Femur (tissue), 1 donor: ENCODE measurements around the gene BCL11A.

Experiments
- DNase-seq: peaks from one replicate; pipeline ENCODE4 v3.0.0-alpha.2; 2017

Gene BCL11A

DNA sequence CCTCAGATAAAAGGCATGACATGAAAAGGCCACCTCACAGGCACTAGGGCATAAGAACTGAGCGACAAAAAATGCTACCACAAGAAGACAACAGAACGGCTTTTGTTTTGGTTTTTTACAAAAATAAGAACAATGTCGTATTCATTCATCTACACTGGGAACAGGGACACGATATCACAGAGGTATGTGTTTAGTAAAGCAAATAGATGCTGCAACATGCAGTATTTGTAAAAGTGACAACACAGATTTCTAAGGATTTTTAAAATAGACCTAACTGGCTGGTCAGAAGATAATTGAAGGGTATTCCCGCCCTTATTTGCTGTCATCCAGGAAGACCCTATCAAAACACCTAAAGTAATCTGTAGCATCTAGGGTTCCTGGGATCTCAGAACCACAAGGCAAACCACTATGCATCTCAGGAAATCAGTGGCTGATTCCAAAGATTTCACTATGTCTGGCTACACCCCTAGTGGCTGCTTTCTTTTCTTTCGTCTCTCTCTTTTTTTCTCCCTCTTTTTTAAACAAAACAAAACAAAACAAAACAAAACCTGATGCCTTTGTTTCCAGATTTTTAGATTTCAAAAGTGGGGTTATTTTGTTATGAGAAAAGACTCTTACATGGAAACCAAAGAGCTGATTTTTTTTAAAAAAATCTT lies 97.2 kb downstream of the BCL11A start:
- no peak for DNase-seq

DNA sequence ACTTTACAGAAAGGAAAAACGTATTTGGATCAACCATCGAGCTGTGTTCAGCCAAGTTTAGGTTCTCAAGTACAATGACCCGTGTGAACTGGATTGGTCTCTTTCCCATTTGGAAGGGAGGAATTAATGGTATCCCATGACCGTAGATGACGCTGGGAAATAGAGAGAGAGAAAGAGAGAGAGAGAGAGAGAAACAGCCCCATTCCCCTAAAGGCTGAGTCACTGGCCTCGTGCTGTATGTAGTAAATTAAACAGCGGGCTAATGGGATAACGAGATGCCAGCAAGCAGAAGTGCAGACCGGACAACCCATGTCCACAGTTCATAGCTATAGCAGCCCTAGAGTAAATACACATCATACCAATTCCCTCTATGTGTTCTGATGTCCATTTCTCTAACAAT lies 99.6 kb downstream of the BCL11A start:
- no peak for DNase-seq

DNA sequence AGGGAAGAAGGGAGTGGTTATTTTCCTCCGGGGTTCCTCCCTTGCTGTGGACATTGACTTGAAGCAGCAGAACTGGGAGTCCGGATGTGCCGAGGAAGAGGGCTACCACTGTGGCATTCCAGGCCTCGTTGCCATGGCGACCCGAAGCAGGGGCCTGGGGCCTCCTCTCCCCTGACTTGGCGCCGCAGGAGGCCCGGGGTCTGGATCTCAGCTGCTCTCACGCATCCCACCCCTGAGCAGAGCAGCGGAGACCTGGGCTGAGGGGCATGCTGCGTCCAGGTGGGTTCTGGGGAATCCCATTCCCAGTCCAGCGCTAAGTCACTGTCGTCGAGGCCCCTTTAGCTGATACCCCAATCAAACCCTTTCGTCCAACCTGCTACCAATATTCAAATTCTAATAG lies 100.2 kb downstream of the BCL11A start:
- DNase-seq, result no peak

DNA sequence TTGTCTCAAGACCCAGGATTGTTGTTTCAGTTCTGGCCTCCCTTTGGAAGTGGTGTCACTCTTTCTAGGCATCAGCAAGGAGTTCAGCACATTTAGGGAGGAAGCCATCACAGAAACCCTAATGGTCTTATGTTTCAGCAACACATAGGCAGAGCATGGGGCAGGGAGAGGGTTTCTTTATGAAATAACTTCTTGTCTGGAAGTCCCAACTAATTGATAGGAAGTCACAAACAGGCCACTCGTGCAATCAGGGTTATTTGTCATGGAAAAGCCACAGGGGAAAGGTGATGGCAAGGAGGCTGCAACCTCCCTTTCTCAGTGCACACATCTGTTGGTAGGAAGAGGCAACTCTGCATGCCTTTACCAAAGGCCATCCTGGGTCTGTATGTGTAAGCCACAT lies 103.0 kb downstream of the BCL11A start:
- DNase-seq, result no peak

DNA sequence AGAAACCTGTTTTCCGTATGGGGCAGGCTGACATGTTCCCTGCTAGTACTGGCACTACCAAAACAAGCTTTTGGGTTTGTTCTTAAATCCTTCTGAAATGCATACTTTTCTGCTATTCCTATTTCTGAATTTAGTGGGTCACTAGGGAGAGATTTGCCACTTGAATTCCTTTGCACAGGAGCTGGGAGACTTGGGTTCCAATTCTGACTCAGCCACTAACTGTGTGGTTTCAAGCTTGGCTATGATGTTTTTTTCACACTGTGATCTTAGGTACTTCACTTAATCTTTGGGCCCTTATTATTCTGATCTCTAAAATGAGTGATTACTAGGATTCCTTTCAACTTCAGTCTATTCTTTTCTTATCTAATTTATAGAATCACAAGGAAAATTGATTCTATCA lies 105.5 kb downstream of the BCL11A start:
- DNase-seq, result no peak

DNA sequence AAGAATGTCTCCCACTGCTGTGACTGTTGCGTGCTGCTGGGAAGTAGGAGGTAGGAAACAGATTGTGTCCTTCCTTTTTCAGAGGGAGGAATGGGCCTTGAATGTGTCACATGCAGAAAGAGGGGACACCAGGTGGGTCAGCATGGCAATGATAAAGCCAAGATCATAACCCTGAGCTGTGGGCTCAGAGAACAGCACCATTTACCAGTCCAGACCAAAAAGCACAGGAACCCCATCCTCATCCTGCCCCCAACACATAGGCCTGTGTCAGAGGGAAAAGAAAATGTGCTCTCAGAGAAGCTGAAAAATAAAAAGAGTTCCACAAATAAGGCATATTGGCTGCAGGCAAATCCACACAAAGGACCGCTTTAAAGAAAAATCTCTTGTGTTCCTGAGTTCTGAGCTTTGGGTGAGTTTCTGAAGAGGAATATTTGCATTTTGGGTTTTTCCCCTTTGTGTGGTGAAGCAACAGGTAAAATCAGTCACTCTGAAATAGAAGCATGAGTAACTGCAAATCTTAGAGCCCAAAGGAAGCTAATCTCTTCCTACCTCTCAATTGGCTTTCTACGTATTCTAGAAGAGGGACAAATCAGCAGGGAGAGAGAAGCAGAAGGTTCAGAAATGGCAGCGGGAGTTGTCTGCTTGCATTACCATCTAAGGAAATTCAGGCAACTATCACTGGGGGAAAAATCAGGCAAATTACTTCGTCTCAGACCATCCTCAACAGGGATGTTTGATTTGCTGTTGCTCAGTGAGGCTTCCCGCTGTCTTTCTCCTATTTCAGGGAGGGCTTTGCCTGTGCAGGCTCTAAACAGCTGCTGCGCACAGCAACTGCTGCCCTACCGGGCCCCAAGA lies 106.8 kb downstream of the BCL11A start:
- DNase-seq, result no peak

DNA sequence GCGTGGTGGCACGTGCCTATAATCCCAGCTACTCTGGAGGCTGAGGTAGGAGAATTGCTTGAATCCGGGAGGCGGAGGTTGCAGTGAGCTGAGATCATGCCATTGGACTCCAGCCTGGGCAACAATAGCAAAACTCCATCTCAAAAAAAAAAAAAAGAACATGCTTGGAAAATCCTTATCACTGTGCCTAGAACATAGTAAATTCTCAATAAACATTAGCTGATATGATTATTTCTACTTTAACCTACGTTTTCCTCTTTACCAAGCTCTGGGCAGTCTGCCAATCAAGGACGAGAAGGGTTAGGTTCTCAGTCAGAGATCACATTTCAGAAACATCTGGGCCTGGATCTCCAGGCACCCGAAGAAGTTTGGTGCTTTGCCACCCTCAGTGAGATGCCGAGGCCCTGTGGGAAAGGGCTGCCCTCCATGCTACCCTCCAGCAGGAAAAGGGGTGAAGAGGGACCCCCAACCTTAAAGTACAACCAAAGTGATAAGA lies 107.7 kb downstream of the BCL11A start:
- DNase-seq, result no peak

DNA sequence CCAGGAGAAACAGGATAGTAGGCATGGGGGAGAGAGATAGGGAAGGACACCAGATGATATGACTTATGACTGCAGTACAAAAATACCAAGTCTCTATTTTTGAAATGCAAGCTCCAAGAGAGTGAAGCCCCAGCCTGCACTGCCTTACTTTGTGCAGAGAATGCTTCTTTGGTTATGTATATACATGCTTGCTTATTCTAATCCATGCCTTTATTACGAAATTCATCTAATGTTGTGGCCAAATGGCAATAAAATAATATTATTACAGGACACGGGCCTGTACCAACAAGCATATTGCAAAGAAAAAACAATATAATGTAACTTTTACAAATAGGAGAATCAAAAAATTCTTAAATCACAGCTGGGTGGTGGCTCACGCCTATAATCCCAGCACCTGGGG lies 110.8 kb downstream of the BCL11A start:
- DNase-seq, result no peak

DNA sequence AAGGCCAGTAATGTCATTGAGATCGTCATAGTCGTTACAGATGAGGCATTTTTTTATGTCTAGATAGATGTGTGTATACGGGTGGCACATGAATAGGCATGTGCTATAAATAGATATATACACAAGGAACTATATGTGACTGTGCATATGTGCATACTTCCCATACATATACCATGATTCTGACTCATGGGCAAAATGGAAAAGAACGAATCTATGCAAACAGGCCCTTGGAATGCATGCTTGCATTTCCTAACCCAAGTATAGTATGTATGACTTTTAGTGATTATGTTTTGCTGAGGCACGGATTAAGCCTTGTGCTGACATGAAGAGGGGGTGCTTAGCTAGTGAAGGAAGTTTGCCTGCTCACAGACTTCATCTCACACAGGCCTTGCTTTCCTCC lies 111.7 kb downstream of the BCL11A start:
- no peak for DNase-seq

DNA sequence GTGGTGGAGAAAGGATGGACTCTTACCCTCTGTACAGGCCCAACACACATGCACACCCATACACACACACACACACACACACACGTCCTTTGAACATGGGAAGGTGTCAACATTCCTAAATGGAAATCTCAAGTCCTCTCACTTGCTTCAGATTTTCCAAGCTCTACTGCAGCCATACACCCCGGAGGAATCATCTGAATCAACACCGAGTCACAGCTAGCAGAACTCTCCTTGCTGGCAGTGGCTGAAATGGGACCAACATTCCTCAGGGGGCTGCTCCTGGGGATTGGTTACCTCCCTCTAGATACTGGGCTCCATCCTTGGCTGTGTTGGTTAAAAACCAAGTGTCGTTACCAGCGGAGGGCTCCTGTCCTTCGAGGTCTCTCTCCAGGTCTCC lies 112.7 kb downstream of the BCL11A start:
- DNase-seq, result no peak

DNA sequence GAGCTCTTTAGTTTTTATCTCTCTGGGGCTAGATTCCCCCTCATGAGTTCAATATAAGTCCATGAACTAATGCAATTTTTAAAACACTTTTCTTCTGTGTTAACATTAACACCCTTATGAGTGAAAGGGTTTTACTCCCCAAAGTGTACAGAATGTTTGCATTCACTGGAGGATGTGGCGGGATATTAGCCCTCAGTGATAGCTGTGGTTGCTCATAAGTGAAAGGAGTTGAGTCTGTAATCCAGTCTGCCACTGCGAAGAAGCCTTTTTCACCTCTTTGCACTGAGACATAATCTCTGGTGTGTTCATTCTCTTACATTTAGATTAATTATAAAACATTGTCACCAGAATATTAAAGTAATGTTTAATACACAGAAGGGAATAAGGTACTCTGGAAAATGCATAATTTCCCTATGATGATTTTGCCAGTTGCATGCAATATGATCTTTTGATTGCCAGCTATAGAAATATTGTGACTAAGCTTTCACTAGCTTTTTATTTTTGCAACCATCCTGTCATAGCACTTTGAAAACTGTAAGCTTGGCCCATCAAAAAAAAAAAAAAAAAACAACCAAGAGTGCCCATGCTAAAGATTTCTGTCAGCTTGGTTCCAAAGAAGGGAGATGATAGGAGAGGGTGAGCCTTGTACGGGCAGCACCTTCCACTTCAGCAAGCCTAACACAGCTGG lies 113.2 kb downstream of the BCL11A start:
- no peak for DNase-seq

DNA sequence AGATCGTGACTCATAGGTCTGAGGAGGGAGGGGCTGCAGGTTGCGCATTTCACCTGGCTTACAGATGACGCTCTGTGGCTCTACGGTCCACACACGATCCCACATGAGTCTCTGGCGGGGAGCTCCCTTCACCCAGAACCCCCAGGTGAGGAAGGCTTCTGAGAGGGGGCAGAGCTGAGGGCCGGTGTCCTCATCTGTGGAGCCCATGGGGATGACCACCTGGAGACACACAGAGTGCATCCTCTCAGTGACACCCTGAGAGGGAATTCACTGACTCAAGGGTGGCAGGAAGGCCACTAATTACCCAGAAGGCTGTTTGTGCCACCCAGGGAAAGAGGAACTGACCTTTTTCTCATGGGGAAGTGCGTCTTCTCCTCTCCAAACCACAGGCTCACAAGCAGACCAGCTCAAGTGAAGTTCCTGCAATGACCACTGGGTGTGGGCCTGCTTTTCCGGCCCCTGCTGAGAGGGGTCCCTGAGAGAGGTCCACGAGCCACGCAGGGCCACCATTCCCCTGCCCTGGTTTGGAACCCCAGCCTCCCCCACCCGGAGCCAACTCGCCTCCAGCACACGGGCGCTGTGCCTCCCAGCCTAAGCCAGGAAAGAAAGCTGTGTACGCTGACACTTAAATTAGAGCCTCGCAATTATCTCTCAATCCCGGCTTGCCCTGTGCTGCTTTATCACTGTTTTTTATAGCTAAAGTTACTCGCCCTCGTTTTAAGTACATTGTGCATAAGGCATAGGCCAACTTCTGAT lies 114.1 kb downstream of the BCL11A start:
- peak; percentile 64 for DNase-seq

DNA sequence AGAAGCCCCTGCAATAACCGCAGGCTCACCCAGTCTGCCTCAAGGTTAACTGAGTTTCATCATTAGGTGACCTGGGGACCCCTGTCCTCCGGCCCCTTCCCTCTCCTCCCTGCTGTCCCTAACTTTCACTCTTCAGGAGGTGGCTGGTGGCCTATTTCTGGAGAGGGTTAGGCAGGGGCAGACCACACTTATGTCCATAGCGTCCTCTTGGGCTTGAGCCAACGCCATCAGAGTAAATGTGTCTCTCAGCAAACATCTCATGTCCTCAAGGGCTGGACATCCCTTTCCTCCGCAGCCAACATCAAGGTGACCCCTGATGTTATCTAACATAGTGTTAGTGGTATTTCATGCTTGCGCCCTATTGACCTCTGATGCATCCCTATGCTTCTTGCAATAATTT lies 114.8 kb downstream of the BCL11A start:
- no peak for DNase-seq

DNA sequence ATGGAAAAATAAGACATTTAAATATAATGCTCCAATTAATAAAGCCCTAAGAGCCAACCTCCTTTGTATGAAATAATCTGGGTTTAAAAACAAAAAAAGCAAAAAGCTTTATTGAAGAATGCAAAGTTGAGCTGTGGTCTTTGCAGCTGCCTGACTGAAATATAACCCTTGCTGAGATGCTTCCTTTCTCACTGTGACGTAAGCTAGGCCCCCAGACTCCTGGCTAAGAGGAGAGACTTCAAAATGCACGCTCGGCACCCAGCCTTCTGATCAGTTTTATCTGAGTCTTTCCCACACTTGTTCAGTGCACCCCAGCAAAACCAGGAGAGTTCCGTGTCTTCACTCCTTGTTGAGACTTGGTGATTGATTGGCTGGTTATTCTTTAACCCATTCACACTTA lies 115.3 kb downstream of the BCL11A start:
- no peak for DNase-seq

DNA sequence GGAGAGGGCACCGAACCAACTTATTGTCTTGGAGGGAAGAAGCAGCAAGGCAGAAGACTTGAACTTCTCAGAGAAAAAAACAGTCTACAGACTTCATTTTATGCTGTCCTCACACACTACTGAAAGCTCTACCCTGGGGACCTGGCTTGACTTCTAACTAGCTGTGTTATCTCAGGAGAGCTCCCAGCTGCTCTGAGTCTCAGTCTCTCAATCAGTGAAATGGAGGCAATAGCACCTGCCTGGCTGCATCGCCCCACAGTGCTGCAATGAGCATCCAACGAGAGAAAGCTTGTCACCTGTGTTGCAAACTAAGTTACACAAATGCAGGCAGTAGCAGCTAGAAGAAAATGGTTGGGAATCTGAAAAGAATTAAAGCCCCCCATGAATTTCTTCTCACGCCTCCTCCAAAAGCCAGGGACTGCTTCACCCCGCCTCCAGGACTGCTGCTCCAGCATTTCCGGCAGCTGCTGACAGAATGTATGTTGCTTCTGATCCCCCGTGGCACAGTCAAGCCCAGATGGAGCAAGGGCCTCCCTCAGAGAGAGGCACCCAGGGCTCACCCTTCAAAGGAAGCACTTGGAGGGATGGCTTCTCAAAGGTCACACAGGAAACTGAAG lies 116.3 kb downstream of the BCL11A start:
- no peak for DNase-seq

DNA sequence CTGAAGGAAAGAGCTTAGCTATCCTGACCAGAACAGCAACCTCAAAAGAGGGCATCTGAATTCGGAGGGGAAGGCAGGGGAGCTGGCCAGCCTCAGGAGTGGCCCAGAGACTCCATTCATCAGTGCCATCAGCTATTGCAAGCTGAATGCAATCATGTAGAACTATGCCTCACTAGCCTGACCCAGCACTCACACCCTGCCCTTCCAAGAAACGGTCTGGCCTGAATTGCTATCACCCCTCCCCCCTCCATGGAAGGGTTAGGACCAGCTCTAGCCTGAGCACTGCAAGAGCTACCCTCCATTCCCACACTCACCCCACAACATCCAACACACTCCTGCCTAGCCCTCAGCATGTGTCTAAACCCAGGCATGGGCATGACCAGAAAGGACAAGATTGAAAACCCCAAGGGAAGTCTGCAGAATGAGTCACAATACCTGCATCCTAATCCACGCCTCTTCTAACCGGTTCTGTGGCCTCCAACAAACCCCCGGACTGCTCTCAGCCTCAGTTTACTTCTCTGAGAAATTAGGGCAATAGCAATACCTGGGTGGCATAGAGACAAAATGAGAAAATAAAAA lies 120.3 kb downstream of the BCL11A start:
- DNase-seq, result no peak

DNA sequence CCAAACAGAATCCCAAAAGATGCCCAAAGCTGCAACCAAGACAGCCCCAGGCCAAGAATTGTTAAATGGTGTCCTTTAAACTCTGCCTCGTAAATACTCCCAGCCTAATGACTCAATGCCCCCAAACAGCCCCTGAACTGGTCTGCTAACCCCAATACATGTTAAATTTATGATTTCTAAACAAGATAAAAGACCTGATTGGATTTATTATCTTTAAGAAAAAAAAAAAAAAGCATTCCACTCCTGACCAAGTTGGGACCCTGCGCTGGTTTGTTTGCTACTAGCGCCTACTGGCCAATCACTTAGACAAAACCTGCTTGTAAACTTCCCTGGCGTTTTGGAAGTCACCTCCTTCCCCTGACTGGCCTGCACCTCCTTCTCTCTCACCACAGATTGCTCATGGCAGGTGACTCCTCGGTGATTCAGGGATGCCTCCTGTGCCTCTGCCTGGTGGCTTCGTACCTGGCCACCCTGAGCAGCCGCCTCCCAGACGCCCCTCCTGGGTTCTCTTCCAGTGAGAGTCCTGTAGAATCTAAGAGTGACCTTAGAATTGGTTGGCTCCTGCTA lies 121.3 kb downstream of the BCL11A start:
- no peak for DNase-seq

DNA sequence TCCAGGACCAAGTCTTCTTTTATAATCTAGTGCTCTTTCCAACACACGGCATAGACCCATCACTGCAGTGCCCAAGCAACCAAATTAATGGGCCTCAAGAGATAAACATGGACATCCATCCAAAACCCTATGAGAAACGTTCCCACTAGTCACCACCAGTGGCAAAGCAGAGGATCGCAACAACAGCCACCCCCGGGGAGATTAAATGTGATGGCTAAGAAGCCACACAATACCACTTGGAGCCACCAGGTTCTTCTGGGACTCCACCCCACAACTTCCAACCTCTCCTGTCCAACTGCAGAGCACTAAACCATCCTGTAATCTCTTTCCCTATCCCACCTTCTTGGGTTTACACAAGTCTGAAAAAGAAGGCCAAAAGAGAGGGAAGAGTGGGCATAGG lies 123.8 kb downstream of the BCL11A start:
- no peak for DNase-seq

DNA sequence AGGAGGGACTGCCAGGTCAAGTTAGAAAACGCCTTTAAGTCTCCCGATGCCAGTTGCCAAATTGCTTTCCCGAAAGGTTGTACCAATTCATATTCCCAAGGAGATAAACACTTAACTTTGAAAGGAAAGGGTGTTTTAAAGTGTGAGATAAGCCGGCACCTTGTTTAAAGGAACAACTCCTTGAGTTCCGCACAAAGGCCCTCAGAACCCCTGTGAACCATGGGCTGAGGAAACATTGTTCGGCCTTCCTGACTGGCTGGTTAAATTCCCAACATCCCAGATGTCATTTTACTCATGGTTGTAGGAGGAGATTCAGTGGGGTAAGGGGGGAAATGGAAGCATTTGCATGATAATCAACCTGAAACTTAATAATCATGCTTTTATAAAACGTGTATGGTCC lies 126.6 kb downstream of the BCL11A start:
- no peak for DNase-seq

DNA sequence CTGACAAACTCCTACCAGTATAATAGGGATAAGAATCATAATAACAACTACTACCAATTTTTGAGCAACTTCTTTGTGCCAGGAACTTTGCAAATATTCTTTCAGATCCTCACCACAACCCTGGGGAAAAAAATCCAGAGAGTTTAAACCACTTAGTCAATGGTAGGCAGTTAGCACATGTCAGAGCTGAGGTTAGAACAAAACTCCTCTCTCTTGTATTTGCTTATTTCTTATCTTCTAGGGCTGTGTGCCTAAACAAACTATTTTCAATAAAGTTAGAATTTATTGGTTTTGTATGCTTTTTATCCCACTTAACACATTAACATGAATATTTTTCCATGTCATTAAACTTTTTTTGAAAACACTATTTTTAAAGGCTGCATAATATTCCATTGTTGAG lies 127.1 kb downstream of the BCL11A start:
- DNase-seq, result no peak

DNA sequence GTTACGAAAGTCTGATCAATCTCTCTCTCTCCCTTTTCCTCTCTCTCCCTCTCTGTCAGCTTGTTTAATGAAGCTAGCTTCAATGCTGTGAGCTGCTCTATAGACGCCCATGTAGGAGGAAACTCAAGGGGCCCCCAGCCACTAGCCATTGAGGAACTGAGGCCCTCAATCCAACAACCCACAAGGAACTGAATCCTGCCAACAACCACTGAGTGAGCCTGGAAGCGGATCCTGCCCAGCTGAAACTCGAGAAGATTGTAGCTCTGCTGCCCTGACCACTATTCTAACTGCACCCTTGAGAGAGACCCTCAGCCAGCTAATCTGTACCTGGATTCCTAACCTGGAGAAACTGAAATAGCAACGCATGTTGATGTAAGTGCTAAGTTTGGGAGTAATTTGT lies 129.2 kb downstream of the BCL11A start:
- no peak for DNase-seq

DNA sequence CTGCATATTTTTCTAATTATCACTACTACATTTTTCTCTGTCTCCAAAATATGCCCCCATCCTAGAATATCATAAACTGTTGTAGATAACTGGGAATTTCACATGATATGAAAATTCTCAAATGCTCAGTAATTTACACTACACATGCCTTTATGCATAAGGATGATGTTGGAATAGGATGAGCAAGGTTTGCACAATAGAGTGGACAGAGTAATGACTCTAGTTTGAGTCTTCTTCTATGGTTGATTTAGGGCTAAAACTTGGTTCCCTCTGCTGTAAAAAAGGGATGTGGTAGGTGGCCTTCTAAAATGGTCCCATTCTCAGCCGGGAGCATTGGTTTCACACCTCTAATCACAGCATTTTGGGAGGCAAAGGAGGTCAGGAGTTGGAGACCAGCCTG lies 129.9 kb downstream of the BCL11A start:
- no peak for DNase-seq
